Dedifferentiated amniotic fluid mesenchymal stem cell (primary cell): ENCODE data around the gene LZTS3.
"Not testable (repeated sequence)": the region's sequence is repeated elsewhere in the genome, so short reads cannot be mapped to it uniquely, and the experiment has no call there.

ENCODE experiments used
- DNase-seq: peaks from one replicate; pipeline ENCODE4 v3.0.0-alpha.2; 2016; ENCODE audit errors: extremely low spot score

Gene LZTS3

GRCh38 chr20:3172933-3173609 is at the start of gene LZTS3:
Gene LZTS3 (minus strand): TSS chr20:3173549. CDS start chr20:3167163, 6,386 bp downstream.
- no peak for DNase-seq

- no peak for DNase-seq
These were observed 48.3 kb upstream of the LZTS3 start for GRCh38 chr20:3221398-3222226.

- no peak for DNase-seq
These were observed 45.1 kb upstream of the LZTS3 start for GRCh38 chr20:3218307-3218988.

DNA sequence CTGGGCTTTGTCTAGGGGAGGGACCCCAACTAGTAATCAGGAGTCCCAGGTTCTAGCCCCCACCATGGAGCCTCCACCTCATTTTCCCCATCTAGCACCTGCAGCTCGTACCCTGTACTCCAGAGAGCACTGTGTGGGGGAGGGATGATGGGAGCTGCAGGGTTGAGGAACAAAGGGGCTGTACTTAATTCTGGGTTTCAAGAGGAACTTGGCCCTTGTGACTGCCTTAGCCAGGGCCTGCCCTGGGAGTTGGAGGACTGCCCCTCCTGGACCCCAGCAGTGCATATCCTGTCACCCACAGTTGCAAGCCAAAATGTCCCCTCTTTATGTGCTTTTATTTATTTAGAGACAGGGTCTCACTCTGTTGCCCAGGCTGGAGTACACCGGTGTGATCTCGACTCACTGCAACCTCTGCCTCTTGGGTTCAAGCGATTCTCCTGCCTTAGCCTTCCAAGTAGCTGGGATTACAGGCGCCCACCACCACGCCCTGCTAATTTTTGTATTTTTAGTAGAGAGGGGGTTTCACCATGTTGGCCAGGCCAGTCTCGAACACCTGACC is 42.1 kb upstream of the LZTS3 start:
- DNase-seq, result not testable (repeated sequence)

- DNase-seq, result no peak
These were observed 39.9 kb upstream of the LZTS3 start for GRCh38 chr20:3213226-3213625.

DNA sequence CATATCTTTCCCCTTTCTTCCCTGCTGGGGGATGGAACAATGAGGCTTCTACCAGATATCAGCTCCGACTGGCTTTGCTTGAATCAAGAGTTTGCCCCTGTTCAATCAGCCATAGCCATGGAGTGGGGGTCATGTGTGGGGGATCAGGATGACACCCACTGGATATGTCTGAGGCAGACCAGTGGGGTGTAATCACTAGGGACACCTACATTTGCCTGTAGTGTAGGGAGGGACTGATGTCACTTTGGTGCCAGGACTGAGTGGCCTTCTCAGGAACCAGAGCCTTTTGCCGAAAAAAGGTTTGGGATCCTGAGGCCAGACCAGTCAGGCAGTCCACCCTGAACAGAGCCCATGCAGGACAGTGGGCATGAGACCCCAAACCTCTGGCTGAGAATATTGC is 37.0 kb upstream of the LZTS3 start:
- no peak for DNase-seq

- no peak for DNase-seq
These were observed 36.6 kb upstream of the LZTS3 start for GRCh38 chr20:3209946-3210317.

DNA sequence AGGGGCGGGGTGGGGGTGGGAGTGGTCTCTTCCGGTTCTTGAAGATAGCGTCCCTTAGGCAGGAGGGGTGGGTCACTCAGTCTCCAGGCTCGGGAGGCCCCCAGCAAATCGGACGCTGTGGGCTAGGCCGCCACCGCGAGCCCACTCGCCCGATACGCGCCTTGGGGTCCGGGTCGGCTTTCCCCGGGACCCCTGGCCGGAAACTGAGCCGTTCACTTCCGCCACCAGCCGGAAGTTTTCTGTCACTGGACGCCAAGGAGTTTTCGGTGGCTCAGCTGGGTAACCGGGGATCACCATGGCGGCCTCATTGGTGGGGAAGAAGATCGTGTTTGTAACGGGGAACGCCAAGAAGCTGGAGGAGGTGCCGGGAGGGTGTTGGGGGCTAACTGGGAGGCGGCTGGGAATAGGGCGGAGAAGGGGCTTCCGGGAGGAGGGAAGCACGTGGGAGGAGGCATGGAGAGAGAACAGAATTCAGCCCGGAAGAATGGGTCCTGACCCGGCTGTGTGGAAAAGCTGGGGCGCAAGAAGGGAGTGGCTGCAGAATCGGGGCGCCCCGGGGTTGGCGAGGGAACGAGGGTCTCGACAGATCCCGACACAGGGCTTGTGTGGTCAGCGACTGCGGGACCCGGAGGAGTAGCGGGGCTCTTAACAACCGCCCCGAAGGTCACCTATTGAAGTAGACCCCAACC is 36.1 kb upstream of the LZTS3 start, which contains the start of gene ITPA:
Gene ITPA (plus strand): TSS at position 242 of the 689 bp plus-strand sequence. CDS start 54 bp downstream, at position 296.
- no peak for DNase-seq

GRCh38 chr20:3208786-3209256 is 35.5 kb upstream of the LZTS3 start:
- no peak for DNase-seq

DNA sequence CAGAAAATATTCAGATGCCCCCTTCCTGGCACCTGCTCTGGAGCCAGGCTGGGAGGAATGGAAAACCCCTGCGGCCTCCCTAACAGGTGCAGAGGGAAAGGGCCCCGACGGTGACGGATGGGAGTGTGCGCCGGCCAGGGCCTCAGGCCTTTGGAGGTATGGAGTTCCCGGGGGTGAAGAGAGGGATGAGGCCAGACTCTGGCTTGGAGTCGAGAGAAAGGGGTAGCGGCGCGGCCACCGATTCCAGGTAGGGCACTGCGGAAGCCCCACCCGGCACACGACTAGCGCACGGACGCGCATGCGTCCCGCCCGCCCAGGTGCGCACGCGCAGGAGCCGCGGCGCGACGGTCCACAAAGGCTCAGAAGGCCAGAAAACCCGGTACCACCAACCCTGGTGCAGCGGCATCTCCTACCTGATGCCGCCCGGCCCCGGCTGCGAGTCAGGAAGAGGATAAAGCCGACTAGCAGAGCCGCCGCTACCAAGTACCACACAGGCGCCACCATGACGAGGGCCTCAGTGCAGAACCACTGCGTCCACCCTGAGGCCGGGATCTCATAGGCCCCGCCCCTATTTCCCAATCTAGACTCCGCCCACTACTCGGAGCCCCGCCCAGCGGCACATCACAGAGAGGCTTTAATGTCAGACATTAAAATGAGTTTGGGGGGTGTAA is 30.9 kb upstream of the LZTS3 start, which contains the start of gene DDRGK1:
Gene DDRGK1 (minus strand): TSS at position 559 of the 671 bp plus-strand sequence. CDS start 55 bp downstream, at position 504.
- peak; percentile 83 for DNase-seq

DNA sequence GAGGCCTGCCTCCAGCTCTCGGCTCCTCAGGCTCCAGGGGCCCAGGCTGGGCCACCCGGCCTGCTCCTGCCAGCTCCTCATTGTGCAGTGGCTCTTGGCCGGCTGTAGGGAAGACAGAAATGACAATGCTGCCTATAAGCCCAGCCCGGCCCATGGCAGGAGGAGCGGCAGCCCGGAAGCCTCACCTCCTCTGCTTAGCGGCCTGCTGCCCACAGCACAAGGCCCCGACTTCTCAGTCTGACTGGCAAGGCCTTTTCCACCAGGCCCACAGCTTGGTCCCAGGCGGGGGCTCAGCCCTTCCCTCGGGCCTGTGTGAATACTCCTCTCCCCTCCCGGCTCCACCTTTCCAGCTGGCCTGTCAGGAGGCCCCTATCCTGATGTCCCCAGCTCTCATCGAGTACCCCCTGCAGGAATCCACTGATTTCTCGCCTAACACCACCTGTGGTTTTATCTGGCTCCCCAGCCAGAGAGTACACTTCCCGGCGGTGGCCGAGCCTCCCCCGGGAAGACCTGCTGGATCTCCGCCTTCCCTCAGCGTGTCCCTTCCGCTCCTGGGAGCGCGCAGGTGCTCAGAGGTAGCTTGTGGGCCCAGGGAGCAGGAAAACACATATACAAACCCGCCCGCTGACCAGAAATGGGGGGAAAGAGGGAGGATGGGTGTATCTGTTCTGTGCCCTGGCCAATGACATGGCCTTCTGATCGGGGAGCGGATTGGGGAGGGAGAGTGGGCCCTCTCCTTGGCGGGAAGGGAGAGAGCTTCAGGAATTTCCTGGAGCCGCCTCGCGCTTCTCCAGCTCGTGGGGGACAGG is 30.2 kb upstream of the LZTS3 start:
- DNase-seq, result no peak

DNA sequence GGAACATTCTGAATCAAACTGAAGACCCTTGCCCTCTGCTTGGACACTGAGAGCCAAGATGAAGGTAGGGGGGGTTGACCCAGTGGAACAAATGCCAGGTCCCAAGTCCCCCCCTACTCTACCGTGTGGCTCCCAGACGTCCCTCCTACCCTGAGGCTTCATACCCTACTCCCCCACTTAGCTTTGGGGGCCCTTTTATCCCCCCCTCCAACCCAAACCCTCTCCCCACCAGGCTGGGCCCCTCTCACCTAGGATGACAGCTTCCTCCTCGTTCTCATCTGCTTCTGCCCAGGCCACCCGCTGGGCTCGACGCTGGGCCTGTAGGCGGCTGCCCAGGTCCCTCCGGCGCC is 29.6 kb upstream of the LZTS3 start:
- DNase-seq, result no peak

DNA sequence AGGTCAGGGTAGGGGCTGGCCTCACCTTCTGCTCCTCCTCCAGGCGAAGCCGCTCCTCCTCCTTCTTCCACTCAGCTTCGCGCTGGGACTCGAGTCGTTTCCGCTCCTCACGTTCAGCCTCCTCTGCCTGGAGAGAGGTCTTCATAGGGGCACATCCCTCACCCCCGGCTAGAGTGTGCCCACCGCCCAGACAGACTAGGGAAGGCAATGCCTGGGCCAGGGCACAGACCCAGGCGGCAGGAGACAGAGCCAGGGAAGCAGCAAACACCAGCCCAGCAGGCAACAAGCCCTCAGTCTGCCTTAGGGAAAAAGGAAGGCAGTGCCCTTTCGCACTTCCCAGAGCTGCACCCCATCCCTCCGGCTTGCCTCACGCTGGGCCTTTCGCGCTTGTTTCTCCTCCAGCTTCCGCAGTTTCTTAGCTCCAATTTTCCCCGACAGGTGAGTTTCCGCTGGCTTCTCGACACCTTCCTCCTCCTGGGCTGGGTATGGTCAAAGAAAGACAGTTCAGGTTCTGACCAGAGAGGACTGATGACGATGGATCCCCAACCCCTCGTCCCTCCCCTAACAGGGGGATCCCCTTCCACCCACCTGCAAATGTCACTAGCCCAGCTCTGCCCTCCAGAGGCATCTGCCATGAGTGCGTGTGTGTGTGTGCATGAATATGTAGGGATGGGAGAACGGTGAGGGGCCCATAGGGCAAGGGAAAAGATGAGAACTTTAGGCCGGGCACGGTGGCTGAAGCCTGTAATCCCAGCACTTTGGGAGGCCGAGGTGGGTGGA is 26.8 kb upstream of the LZTS3 start:
- no peak for DNase-seq

DNA sequence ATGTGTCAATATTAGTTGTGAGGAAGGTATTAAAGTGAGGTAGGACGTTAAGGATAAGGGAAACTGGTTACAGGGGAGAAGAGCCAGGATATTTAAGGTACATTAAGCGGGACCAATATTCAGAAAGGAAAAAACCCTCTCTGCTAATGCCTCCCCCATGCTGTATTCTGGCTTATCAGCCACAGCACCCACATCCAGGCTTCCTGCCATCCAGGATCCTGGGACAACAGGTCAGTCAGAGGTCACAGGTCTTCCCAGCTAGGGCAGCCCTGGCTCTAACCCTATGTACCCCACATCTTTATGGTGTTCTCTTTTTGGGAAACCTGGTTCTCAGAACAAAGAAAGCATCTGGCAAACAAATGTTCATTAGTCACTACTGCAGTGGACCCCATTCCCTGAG is 25.9 kb upstream of the LZTS3 start:
- no peak for DNase-seq

DNA sequence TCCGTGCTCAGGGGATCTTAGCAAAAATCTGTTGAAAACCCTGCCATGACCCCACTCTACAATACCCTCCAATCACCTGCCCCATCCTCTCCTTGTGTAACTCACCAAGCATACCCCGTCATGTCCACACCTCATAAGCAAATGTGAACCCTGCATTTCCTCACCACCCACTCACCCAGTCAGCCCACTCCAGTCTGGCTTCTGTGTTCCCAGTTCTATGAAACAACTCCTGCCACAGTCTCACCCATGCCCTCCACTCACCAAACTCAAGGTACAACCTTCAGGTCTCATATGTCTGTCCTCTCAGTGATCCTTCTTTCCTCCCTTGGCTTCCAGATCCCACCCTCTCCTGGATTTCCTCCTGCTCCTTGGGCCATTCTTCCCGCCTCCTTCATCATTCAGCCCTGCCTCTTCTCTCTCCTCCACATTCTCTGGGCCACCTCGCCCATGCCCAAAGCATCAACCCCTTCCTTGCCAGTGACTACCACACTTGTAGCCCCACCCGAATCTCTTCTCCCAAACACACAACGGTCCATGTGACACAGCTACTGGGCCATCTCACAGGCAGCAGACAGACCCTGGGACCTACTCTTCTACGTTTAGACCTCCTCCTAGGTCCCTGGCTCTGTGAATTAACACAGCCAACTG is 22.4 kb upstream of the LZTS3 start:
- DNase-seq, result no peak

GRCh38 chr20:3194617-3195280 is 21.4 kb upstream of the LZTS3 start:
- DNase-seq, result no peak

DNA sequence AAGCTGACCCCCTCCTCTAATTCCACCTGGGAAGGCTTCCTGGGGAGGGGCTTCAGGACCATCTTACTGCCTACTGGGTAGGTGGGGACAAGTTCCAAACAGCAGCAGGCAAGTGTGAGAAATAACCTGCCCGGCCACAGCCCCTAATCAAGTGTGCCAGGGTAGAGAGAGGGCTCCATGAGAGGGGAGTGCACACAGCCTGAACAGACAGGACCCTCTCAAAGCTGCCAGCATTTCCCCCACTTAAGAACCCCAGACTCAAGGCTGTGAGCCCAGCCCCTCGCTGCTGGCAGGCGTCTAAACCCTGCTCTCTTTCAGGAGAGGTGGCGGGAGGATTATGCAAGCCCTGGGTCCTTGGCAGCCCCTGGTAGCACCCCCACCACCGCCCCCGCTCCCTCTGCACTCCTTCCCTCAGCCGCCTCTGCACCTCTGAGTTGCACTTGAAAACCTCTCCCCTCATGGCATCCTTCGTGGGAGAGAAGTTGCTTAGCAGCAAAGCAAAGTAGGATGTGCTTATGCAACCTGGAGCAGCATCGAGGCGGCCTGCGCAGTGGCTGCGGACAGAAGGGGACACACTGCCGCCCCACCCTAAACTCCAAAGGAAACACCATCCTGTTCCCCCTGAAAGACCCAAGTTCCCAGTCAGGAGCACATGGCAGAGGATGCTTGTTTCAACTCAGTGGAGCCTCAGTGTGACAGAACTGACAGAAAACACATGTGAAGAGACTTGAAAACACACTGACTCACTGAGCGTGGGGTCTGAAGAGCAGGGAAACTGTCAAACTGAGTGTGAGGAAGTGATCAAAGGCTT is 20.7 kb upstream of the LZTS3 start:
- DNase-seq, result no peak
